CD4-positive, CD25-positive, alpha-beta regulatory T cell (primary cell): ENCODE results near the gene FCHO1. TPM values are rescaled to one million over a fixed set of nuclear protein-coding genes. Genes with fewer than 3 reads are reported as not detected.
"Not testable (repeated sequence)": the region's sequence is repeated elsewhere in the genome, so short reads cannot be mapped to it uniquely, and the experiment has no call there.

Source experiments
- ATAC-seq, 2 donors: fragments of 150-1000 bp; cut with Tn5 transposase; one replicate each; pipeline ENCODE4 v1.10.0; 2021; ENCODE audit warnings: low read depth in 2 of 2, moderate number of reproducible peaks in 2 of 2, moderate library complexity in 1 of 2
- DNase-seq, 3 donors: peaks; one replicate each; pipeline versions ENCODE4 v3.0.0 to v3.0.0-alpha.2; 2012 to 2022; ENCODE audit warnings: mixed read lengths in 1 of 3
- H3K27ac ChIP-seq: one replicate; pipeline ENCODE4 v1.7.0; 2013; ENCODE audit warnings: mild to moderate bottlenecking, low read length; ENCODE audit not compliant: insufficient read depth, poor library complexity, severe bottlenecking
- H3K27me3 ChIP-seq: one replicate; pipeline ENCODE4 v1.7.0; 2013; ENCODE audit warnings: low read length; ENCODE audit not compliant: control insufficient read depth, insufficient read depth
- H3K36me3 ChIP-seq: one replicate; pipeline ENCODE4 v1.7.0; 2013; ENCODE audit warnings: mild to moderate bottlenecking, low read length, moderate library complexity; ENCODE audit not compliant: control insufficient read depth, insufficient read depth
- H3K4me1 ChIP-seq: 2 replicates; pipeline ENCODE4 v1.7.0; 2013; ENCODE audit warnings: mild to moderate bottlenecking, low read length; ENCODE audit not compliant: insufficient read depth, control insufficient read depth, poor library complexity, severe bottlenecking
- H3K4me3 ChIP-seq: one replicate; pipeline ENCODE4 v1.7.0; 2013; ENCODE audit warnings: low read depth, mild to moderate bottlenecking, low read length, moderate library complexity
- H3K9me3 ChIP-seq, 2 experiments: 1 replicate in 1 of 2; 2 replicates in 1 of 2; pipeline ENCODE4 v1.7.0; 2013; ENCODE audit warnings: low read length in 2 of 2, mild to moderate bottlenecking in 1 of 2, moderate library complexity in 1 of 2; ENCODE audit not compliant: control insufficient read depth in 2 of 2
- H3K27ac Mint-ChIP-seq, 3 donors: one replicate each; pipeline ENCODE4 v1.8.0; 2020 to 2022; ENCODE audit warnings: mild to moderate bottlenecking in 3 of 3, mixed read lengths in 3 of 3, moderate library complexity in 2 of 3
- H3K27me3 Mint-ChIP-seq: one replicate; pipeline ENCODE4 v1.8.0; 2022; ENCODE audit warnings: mild to moderate bottlenecking, mixed read lengths
- H3K36me3 Mint-ChIP-seq: one replicate; pipeline ENCODE4 v1.8.0; 2020; ENCODE audit warnings: mixed read lengths
- H3K4me1 Mint-ChIP-seq, 4 donors: one replicate each; pipeline ENCODE4 v1.8.0; 2020 to 2022; ENCODE audit warnings: mixed read lengths in 4 of 4, mild to moderate bottlenecking in 1 of 4
- H3K4me3 Mint-ChIP-seq, 4 donors: one replicate each; pipeline ENCODE4 v1.8.0; 2020 to 2022; ENCODE audit warnings: mild to moderate bottlenecking in 4 of 4, mixed read lengths in 4 of 4, moderate library complexity in 3 of 4
- H3K9me3 Mint-ChIP-seq, 7 donors: one replicate each; pipeline ENCODE4 v1.8.0; 2020 to 2022; ENCODE audit warnings: mixed read lengths in 7 of 7, mild to moderate bottlenecking in 3 of 7, moderate library complexity in 2 of 7
- polyA plus RNA-seq, 4 donors: library from polyadenylated mRNA; unstranded; fragments of 300-500 nt; fragmentation: Illumina TruSeq; gene quantifications; one replicate each; pipeline ENCODE4 v1.2.3, GENCODE V29; 2021
- total RNA-seq: library from RNA; stranded (reverse); gene quantifications from one replicate; pipeline ENCODE4 v1.2.3, GENCODE V29; 2022

FCHO1 gene
- total and polyA plus RNA-seq, 5 donors from 2014 or later: 8.3 to 71.9 (median 15.4) TPM

GRCh38 chr19:17794412-17794730 lies 43.1 kb downstream of the FCHO1 start:
- peak overlapping the region in 1 of 3 donors; percentile 83 for H3K27ac Mint-ChIP-seq
- no peaks in the 10 kb centered on the region for H3K9me3 Mint-ChIP-seq
- peaks cover 0 to 68% (median 22%) of the 10 kb centered on the region in 4 donors for H3K4me1 Mint-ChIP-seq

DNA sequence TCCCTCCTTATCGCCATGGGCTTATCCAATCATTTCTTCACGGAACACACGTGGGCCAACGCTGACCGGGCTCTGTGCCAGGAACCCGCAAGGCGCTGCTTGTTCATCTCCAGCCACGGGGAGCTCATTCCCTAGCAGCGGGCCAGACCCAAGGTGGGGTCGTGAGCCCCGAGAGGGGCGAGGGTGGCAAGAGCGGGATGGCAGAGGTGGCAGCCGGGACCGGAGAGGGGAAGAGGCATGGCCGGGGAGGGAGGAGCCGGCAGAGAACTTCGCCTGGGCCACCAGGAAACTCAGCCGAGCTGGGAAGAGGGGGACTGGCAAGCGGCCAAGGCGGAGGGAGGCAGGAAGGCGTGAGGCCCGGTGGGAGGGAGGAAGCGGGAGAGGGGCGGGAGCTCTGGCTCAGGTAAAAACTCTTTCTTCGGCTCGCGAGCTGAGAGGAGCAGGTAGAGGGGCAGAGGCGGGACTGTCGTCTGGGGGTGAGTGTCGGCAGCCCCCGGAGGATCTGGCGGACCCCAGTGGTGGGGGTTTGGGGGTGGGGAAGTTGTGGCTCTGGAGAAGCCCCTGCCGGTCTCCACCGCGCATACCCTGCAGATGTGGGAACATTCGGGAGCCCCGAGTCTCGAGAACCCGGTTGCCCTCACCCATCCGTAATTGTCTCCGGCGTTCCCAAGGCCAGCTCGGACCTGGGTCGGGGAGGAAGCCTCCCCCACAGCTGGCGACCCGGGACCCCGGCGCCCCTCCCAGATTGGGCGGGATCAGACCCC lies 43.6 kb downstream of the FCHO1 start, which contains the start of gene B3GNT3:
Gene B3GNT3, plus strand, starts transcription at position 408 of the 764 bp plus-strand sequence. CDS start 12,670 bp downstream, outside the sequence.
- H3K36me3 Mint-ChIP-seq: no peaks in the 10 kb centered on the region
- H3K36me3 ChIP-seq: no peaks in the 10 kb centered on the region
- no peak within 1 kb of the TSS for H3K27ac ChIP-seq
- H3K27me3 ChIP-seq: no peaks in the 10 kb centered on the region
- H3K9me3 Mint-ChIP-seq: no peaks in the 10 kb centered on the region
- ATAC-seq: no peak
- H3K4me1 ChIP-seq: peaks cover 28% of the 10 kb centered on the region
- H3K27me3 Mint-ChIP-seq: peaks cover 38% of the 10 kb centered on the region
- no peak within 1 kb of the TSS for H3K4me3 ChIP-seq
- peak in 1 of 3 donors; percentile 7 for DNase-seq
- no peaks in the 10 kb centered on the region for H3K9me3 ChIP-seq
- peaks cover 0 to 64% (median 22%) of the 10 kb centered on the region in 4 donors for H3K4me1 Mint-ChIP-seq
- H3K27ac Mint-ChIP-seq: peak within 1 kb of the TSS in 2 of 3 donors; percentile 5 to 83
- peak within 1 kb of the TSS in 3 of 4 donors; percentile 19 to 72 (median 58) for H3K4me3 Mint-ChIP-seq

More at GRCh38 chr19:17794412-17794730, 43.1 kb downstream of the FCHO1 start:
- H3K36me3 Mint-ChIP-seq: peaks cover under 1% of the 10 kb centered on the region
- peak overlapping the region in 2 of 4 donors; percentile 19 to 72 for H3K4me3 Mint-ChIP-seq
- Histone ChIP-seq H3K27ac (no peak overlapping the region), H3K4me1 (peaks cover 28% of the 10 kb centered on the region), H3K4me3 (no peak overlapping the region), H3K9me3 (no peaks in the 10 kb centered on the region), H3K36me3 (no peaks in the 10 kb centered on the region), H3K27me3 (no peaks in the 10 kb centered on the region)
- DNase-seq (no peak), ATAC-seq (no peak)
- peaks cover 37% of the 10 kb centered on the region for H3K27me3 Mint-ChIP-seq

GRCh38 chr19:17795495-17795856 lies 44.2 kb downstream of the FCHO1 start:
- H3K9me3 ChIP-seq: no peaks in the 10 kb centered on the region
- H3K27ac Mint-ChIP-seq: peak overlapping the region in 1 of 3 donors; percentile 5
- peaks cover 28% of the 10 kb centered on the region for H3K4me1 ChIP-seq
- H3K4me3 ChIP-seq: no peak overlapping the region
- H3K4me1 Mint-ChIP-seq: peaks cover 0 to 59% (median 20%) of the 10 kb centered on the region in 4 donors
- no peak for DNase-seq
- ATAC-seq: no peak
- H3K27ac ChIP-seq: no peak overlapping the region
- H3K27me3 ChIP-seq: no peaks in the 10 kb centered on the region
- no peaks in the 10 kb centered on the region for H3K36me3 Mint-ChIP-seq
- peaks cover 42% of the 10 kb centered on the region for H3K27me3 Mint-ChIP-seq
- peak overlapping the region in 3 of 4 donors; percentile 15 to 72 (median 58) for H3K4me3 Mint-ChIP-seq
- no peaks in the 10 kb centered on the region for H3K36me3 ChIP-seq
- no peaks in the 10 kb centered on the region for H3K9me3 Mint-ChIP-seq

GRCh38 chr19:17796013-17796837 lies 44.9 kb downstream of the FCHO1 start:
- no peak for DNase-seq
- H3K4me3 ChIP-seq: no peak overlapping the region

GRCh38 chr19:17796838-17797423 lies 45.7 kb downstream of the FCHO1 start:
- Mint-ChIP-seq H3K36me3 (no peaks in the 10 kb centered on the region), H3K4me1 (peaks cover 0 to 47% (median 13%) of the 10 kb centered on the region in 4 donors), H3K27me3 (peaks cover 49% of the 10 kb centered on the region), H3K27ac (no peak overlapping the region), H3K9me3 (no peaks in the 10 kb centered on the region), H3K4me3 (peak overlapping the region in 2 of 4 donors; percentile 15 to 73)
- ATAC-seq (no peak), DNase-seq (no peak)
- no peak overlapping the region for H3K4me3 ChIP-seq
- no peak overlapping the region for H3K27ac ChIP-seq
- no peaks in the 10 kb centered on the region for H3K9me3 ChIP-seq
- peaks cover 20% of the 10 kb centered on the region for H3K4me1 ChIP-seq
- H3K36me3 ChIP-seq: no peaks in the 10 kb centered on the region
- no peaks in the 10 kb centered on the region for H3K27me3 ChIP-seq

More at GRCh38 chr19:17796013-17796837, 44.9 kb downstream of the FCHO1 start:
- Histone ChIP-seq H3K4me1 (peaks cover 25% of the 10 kb centered on the region), H3K36me3 (no peaks in the 10 kb centered on the region), H3K27me3 (no peaks in the 10 kb centered on the region), H3K27ac (no peak overlapping the region), H3K9me3 (no peaks in the 10 kb centered on the region)
- Mint-ChIP-seq H3K4me3 (peak overlapping the region in 3 of 4 donors; percentile 32 to 73 (median 35)), H3K9me3 (no peaks in the 10 kb centered on the region), H3K4me1 (peaks cover 0 to 54% (median 19%) of the 10 kb centered on the region in 4 donors), H3K27me3 (peaks cover 49% of the 10 kb centered on the region), H3K27ac (no peak overlapping the region), H3K36me3 (no peaks in the 10 kb centered on the region)
- no peak for ATAC-seq

GRCh38 chr19:17797424-17798201 lies 46.3 kb downstream of the FCHO1 start:
- H3K27ac ChIP-seq: no peak overlapping the region

DNA sequence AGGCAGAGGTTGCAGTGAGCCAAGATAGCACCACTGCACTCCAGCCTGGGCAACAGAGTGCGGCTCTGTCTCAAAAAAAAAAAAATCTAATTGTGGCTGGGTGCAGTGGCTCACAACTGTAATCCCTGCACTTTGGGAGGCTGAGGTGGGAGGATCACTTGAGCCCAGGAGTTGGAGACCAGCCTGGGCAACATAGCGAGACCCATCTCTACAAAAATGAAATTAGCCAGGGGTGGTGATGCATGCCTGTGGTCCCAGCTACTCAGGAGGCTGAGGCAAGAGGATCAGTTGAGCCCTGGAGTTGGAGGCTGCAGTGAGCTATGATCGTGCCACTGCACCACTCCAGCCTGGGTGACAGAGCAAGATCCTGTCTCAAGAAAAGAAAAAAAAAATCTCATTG lies 47.3 kb downstream of the FCHO1 start:
- not testable (repeated sequence) for ATAC-seq, H3K27ac ChIP-seq, H3K27me3 ChIP-seq, H3K9me3 ChIP-seq, H3K36me3 Mint-ChIP-seq, DNase-seq, H3K27ac Mint-ChIP-seq, H3K4me3 ChIP-seq, H3K36me3 ChIP-seq, H3K9me3 Mint-ChIP-seq
- peak overlapping the region in 1 of 4 donors; percentile 44 for H3K4me3 Mint-ChIP-seq
- H3K4me1 ChIP-seq: peaks cover 35% of the 10 kb centered on the region
- peaks cover 43% of the 10 kb centered on the region for H3K27me3 Mint-ChIP-seq
- H3K4me1 Mint-ChIP-seq: peaks cover 5 to 51% (median 19%) of the 10 kb centered on the region in 4 donors

More at GRCh38 chr19:17797424-17798201, 46.3 kb downstream of the FCHO1 start:
- Mint-ChIP-seq H3K27me3 (peaks cover 47% of the 10 kb centered on the region), H3K27ac (no peak overlapping the region), H3K4me3 (peak overlapping the region in 2 of 4 donors; percentile 35 to 73), H3K36me3 (no peaks in the 10 kb centered on the region), H3K9me3 (no peaks in the 10 kb centered on the region), H3K4me1 (peaks cover 5 to 48% (median 14%) of the 10 kb centered on the region in 4 donors)
- H3K36me3 ChIP-seq: no peaks in the 10 kb centered on the region
- no peaks in the 10 kb centered on the region for H3K9me3 ChIP-seq
- H3K27me3 ChIP-seq: no peaks in the 10 kb centered on the region
- ATAC-seq: no peak
- DNase-seq: no peak
- peaks cover 25% of the 10 kb centered on the region for H3K4me1 ChIP-seq
- H3K4me3 ChIP-seq: no peak overlapping the region
